Right atrium auricular region (tissue), 2 donors: ENCODE results near the gene SAFB. TPM values are rescaled to one million over a fixed set of nuclear protein-coding genes. Genes with fewer than 3 reads are reported as not detected.

Experiments
- DNase-seq: peaks from one replicate; pipeline ENCODE4 v3.0.0-alpha.2; 2019; ENCODE audit warnings: low spot score
- H3K27ac ChIP-seq, 2 donors: fragments of 200-600 bp; sonication (generic); 1 replicate in 1 of 2; 2 replicates in 1 of 2; pipeline ENCODE4 v1.5.1; 2016 to 2019
- H3K27me3 ChIP-seq, 2 donors: fragments of 200-600 bp; sonication (generic); one replicate each; pipeline versions ENCODE4 v1.5.1 to v1.6.0; 2017 to 2019
- H3K36me3 ChIP-seq: fragments of 200-600 bp; sonication (generic); one replicate; pipeline ENCODE4 v1.5.1; 2016
- H3K4me1 ChIP-seq, 2 donors: fragments of 200-600 bp; sonication (generic); one replicate each; pipeline versions ENCODE4 v1.5.1 to v1.6.0; 2017 to 2019
- H3K4me3 ChIP-seq, 2 donors: fragments of 200-600 bp; sonication (generic); 1 replicate in 1 of 2; 2 replicates in 1 of 2; pipeline ENCODE4 v1.5.1; 2017 to 2019; ENCODE audit warnings: mild to moderate bottlenecking in 1 of 2, moderate library complexity in 1 of 2
- H3K9me3 ChIP-seq, 2 donors: fragments of 200-600 bp; sonication (generic); one replicate each; pipeline ENCODE4 v1.5.1; 2019
- total RNA-seq, 2 donors: library from RNA; depleted of rRNA; stranded (reverse); fragments of >200 nt; gene quantifications; one replicate each; pipeline ENCODE4 v1.1.0, GENCODE V29; 2016
- TF ChIP-seq, protein P1 (sequence below), 2 donors: fragments of 200-600 bp; sonication (generic); IDR thresholded peaks; one replicate each; pipeline ENCODE4 v1.5.1; 2019; ENCODE audit warnings: antibody characterized with exemption in 2 of 2

The SAFB gene
- total RNA-seq, 2 donors from 2014 or later = 31.9 to 32.7 TPM

DNA sequence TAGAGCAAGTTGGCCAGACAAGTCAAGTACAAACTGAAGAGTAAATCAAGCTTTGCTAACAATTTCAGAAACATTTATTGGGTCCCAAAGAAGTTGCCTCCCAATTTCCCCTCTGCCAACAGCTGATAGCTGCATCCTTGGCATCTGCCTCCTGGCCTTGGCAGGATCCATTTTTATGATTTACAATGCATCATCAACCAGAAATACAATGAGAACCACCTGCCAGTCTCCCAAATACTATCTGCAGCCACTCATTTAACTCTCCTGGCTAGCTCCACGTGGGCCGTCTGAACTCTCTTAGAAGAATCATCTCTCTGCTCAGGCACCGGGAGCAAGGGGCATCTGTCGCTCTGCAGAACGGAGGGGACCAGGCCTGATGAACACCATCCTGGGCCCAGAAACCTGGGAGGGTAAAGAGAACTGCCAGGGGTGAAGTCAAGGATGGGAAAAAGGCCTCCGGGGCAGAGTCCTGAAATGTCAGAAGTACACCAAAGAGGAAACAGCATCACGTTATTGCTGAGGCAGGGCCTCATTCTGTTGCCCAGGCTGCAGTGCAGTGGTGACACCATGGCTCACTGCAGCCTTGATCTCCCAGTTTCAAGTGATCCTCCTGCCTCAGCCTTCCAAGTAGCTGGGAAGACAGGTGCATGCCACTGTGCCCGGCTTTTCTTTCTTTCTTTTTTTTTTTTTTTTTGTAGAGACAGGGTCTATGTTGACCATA lies 94.5 kb downstream of the SAFB start:
- H3K9me3 ChIP-seq = no peaks in the 10 kb centered on the region
- H3K27me3 ChIP-seq = no peaks in the 10 kb centered on the region
- H3K27ac ChIP-seq = no peak overlapping the region
- peaks cover 0 to 23% of the 10 kb centered on the region in 2 donors for H3K4me1 ChIP-seq
- TF ChIP-seq, protein P1, sequence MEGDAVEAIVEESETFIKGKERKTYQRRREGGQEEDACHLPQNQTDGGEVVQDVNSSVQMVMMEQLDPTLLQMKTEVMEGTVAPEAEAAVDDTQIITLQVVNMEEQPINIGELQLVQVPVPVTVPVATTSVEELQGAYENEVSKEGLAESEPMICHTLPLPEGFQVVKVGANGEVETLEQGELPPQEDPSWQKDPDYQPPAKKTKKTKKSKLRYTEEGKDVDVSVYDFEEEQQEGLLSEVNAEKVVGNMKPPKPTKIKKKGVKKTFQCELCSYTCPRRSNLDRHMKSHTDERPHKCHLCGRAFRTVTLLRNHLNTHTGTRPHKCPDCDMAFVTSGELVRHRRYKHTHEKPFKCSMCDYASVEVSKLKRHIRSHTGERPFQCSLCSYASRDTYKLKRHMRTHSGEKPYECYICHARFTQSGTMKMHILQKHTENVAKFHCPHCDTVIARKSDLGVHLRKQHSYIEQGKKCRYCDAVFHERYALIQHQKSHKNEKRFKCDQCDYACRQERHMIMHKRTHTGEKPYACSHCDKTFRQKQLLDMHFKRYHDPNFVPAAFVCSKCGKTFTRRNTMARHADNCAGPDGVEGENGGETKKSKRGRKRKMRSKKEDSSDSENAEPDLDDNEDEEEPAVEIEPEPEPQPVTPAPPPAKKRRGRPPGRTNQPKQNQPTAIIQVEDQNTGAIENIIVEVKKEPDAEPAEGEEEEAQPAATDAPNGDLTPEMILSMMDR (IDR thresholded peaks at IDR 0.05) = no peak
- no peak for DNase-seq
- no peak overlapping the region for H3K4me3 ChIP-seq
- H3K36me3 ChIP-seq = peaks cover 10% of the 10 kb centered on the region

Other genes starting within 250 kb of the SAFB start
- gene ZNRF4, start 167.7 kb upstream of the SAFB start, total RNA-seq = not detected
- gene TINCR, start 55.1 kb upstream of the SAFB start, total RNA-seq = under 1 TPM in 1 of 2 donors, not detected in 1; 0.59 TPM
- gene SAFB2, start 307 bp upstream of the SAFB start, total RNA-seq = 10 to 100 TPM; 16.1 to 26.6 TPM
- 10 to 100 TPM; 87.7 to 98.8 TPM for gene MICOS13, start 57.4 kb downstream of the SAFB start, total RNA-seq
- 10 to 100 TPM; 10.3 to 12.6 TPM for gene HSD11B1L, start 57.9 kb downstream of the SAFB start, total RNA-seq
- 100 to 1,000 TPM; 222 to 483 TPM for gene RPL36, start 67.2 kb downstream of the SAFB start, total RNA-seq
- gene LONP1, start 97.1 kb downstream of the SAFB start, total RNA-seq = 10 to 100 TPM; 65.0 to 65.4 TPM
- not detected for gene CATSPERD, start 97.6 kb downstream of the SAFB start, total RNA-seq
- gene PRR22, start 161.7 kb downstream of the SAFB start, total RNA-seq = under 1 TPM; 0.67 to 0.83 TPM
- gene DUS3L, start 168.1 kb downstream of the SAFB start, total RNA-seq = 10 to 100 TPM; 12.1 to 24.8 TPM
- 10 to 100 TPM; 20.9 to 33.7 TPM for gene NRTN, start 182.0 kb downstream of the SAFB start, total RNA-seq
- not detected for gene FUT6, start 216.6 kb downstream of the SAFB start, total RNA-seq
- not detected for gene FUT3, start 228.4 kb downstream of the SAFB start, total RNA-seq
- not detected for gene FUT5, start 247.5 kb downstream of the SAFB start, total RNA-seq